Neural crest cell (in vitro differentiated cells): ENCODE results near the gene ADGRB2. TPM values are rescaled to one million over a fixed set of nuclear protein-coding genes. Genes with fewer than 3 reads are reported as not detected.

ENCODE experiments used
- DNase-seq: peaks from one replicate; pipeline ENCODE4 v3.0.0; 2021; ENCODE audit warnings: low read depth, mixed read lengths, low spot score
- H3K27ac Mint-ChIP-seq: one replicate; pipeline ENCODE4 v1.8.0; 2021; ENCODE audit warnings: mild to moderate bottlenecking, mixed read lengths; ENCODE audit not compliant: unreplicated experiment
- H3K27me3 Mint-ChIP-seq: 2 replicates; pipeline ENCODE4 v1.8.0; 2021; ENCODE audit warnings: low read depth, mild to moderate bottlenecking, mixed read lengths
- H3K36me3 Mint-ChIP-seq: 2 replicates; pipeline ENCODE4 v1.8.0; 2021; ENCODE audit warnings: low read depth, mild to moderate bottlenecking, mixed read lengths
- H3K4me1 Mint-ChIP-seq: 2 replicates; pipeline ENCODE4 v1.8.0; 2021; ENCODE audit warnings: mixed read lengths
- H3K4me3 Mint-ChIP-seq: one replicate; pipeline ENCODE4 v1.8.0; 2021; ENCODE audit warnings: mild to moderate bottlenecking, mixed read lengths
- H3K9me3 Mint-ChIP-seq: 2 replicates; pipeline ENCODE4 v1.8.0; 2021; ENCODE audit warnings: mixed read lengths
- total RNA-seq: library from RNA; stranded (reverse); gene quantifications from 2 replicates; pipeline ENCODE4 v1.2.1, GENCODE V29; 2021
- TF ChIP-seq, protein P1 (sequence below): fragments of 200-600 bp; sonication (generic); conservative IDR thresholded peaks from 2 replicates; pipeline ENCODE4 v1.5.0; 2021; ENCODE audit warnings: antibody characterized with exemption, mild to moderate bottlenecking

Gene ADGRB2
- total RNA-seq, 1 donor from 2014 or later = 18.8 TPM

DNA sequence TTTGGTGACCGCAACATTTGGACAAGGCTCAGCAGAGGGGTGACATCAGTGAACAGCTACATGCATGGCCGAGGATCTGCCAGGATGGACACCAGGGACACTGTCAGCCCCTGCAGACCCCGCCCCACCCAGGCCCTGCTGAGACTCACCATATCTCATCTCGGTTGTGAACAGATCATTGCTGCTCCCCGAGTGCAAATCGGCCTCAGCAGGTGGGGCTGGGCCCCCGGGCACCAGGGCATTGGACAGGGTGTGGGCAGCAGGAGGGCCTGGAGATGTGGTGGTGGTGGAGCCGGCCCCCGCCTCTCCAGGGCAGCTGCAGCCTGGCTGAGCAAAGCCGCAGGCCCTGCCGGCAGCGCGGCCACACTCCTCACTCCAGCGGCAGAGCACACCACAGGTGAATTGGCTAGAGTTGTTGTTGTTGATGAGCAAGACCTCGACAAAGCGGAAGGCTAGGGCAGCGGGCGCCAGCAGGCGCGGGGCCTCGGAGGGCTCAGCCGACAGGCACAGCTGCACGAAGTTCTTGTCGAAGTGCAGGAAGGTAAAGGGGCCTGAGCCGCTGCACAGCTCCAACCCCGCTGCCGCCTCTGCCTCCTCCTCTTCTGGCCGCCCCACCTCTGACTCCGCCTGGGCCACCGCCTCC is 8.2 kb downstream of the ADGRB2 start:
- Mint-ChIP-seq H3K9me3 (no peaks in the 10 kb centered on the region), H3K27ac (no peak overlapping the region), H3K4me1 (peaks cover 33% of the 10 kb centered on the region), H3K27me3 (no peaks in the 10 kb centered on the region), H3K36me3 (no peaks in the 10 kb centered on the region), H3K4me3 (no peak overlapping the region)
- TF ChIP-seq, protein P1, sequence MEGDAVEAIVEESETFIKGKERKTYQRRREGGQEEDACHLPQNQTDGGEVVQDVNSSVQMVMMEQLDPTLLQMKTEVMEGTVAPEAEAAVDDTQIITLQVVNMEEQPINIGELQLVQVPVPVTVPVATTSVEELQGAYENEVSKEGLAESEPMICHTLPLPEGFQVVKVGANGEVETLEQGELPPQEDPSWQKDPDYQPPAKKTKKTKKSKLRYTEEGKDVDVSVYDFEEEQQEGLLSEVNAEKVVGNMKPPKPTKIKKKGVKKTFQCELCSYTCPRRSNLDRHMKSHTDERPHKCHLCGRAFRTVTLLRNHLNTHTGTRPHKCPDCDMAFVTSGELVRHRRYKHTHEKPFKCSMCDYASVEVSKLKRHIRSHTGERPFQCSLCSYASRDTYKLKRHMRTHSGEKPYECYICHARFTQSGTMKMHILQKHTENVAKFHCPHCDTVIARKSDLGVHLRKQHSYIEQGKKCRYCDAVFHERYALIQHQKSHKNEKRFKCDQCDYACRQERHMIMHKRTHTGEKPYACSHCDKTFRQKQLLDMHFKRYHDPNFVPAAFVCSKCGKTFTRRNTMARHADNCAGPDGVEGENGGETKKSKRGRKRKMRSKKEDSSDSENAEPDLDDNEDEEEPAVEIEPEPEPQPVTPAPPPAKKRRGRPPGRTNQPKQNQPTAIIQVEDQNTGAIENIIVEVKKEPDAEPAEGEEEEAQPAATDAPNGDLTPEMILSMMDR = no peak
- DNase-seq = no peak

- Mint-ChIP-seq H3K36me3 (no peaks in the 10 kb centered on the region), H3K4me1 (peaks cover 33% of the 10 kb centered on the region), H3K27ac (no peak overlapping the region), H3K27me3 (no peaks in the 10 kb centered on the region), H3K9me3 (no peaks in the 10 kb centered on the region), H3K4me3 (no peak overlapping the region)
- TF ChIP-seq, protein P1 = no peak
- DNase-seq = no peak
Observed at GRCh38 chr1:31755197-31755611, 8.9 kb downstream of the ADGRB2 start.

DNA sequence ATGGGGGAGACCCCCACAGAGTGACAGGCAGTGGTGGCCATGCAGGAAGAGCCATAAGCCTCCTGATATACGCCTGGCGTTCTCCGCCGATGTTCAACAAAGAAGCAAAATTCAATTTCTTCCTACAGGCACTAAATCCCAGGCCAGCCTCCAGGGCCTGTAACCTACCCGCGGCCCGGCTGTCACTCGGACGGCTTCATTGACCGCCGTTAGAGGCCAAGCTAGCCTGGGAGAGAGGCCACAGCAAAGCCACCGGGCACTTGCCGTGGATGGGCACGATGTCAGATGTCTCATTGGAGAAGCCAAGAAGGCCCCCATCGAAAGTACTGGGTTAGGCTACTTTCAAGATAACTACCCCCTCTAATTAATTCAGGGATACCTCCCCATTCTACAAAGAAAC is 9.7 kb downstream of the ADGRB2 start:
- H3K36me3 Mint-ChIP-seq = no peaks in the 10 kb centered on the region
- TF ChIP-seq, protein P1 = no peak
- DNase-seq = no peak
- H3K4me3 Mint-ChIP-seq = no peak overlapping the region
- no peaks in the 10 kb centered on the region for H3K9me3 Mint-ChIP-seq
- no peaks in the 10 kb centered on the region for H3K27me3 Mint-ChIP-seq
- peaks cover 24% of the 10 kb centered on the region for H3K4me1 Mint-ChIP-seq
- no peak overlapping the region for H3K27ac Mint-ChIP-seq

DNA sequence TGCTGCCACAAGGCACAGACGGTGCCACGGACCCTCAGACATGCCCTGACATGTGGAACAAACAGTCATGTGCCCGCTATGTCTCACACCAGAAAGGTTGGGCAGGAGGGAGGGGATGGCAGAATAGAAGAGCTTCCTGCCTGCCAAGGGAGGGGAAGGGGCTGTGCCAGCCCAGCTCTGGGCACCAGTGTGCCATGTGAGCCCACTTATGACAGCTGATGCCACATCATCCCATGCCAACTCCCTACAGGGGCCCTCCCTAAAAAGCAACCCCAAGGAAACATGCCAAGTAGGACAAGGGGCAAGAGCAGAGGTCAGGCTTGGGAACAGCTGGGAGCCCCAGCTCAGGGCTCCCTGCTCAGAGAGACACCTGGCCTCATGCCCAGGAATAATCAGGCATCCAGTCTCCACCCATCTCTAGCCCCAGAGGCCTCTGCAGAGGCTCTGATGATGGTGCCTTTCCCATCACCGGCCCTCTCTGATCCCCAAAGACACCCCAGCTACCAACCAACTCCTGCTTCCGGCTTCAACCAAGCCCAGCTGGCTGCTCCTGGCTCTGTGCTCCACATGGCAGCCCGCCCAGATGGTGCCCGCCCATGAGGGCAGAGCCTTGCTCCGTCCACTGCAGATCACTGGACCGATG is 10.3 kb downstream of the ADGRB2 start:
- H3K27me3 Mint-ChIP-seq = no peaks in the 10 kb centered on the region
- DNase-seq = no peak
- TF ChIP-seq, protein P1 = no peak
- H3K4me1 Mint-ChIP-seq = peaks cover 19% of the 10 kb centered on the region
- no peaks in the 10 kb centered on the region for H3K36me3 Mint-ChIP-seq
- no peak overlapping the region for H3K27ac Mint-ChIP-seq
- H3K4me3 Mint-ChIP-seq = no peak overlapping the region
- no peaks in the 10 kb centered on the region for H3K9me3 Mint-ChIP-seq

DNA sequence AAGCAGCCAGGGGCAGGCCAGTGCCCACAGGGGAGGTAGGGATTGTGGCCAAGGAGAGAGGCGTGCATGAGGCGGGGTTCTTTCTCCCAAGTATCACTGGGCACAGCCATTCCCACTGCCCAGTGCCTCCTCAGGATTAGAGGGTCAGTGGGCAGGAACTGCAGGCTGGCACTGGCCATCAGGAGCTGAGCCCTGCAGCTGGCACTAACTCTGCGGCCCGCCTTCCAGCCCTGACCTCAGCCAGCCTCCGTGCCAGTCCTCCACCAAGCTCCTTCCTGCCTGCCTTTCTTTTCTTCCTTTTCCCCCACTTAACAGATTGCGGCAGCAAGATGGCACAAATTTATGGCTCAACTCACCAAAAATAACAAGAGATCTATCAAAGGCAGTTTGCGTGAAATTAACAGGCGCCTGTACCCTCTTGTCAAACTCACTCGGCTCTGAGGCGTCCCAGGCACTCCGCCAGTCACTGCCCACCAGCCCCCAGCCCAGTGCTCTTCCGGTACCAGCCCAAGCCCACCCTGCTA is 11.1 kb downstream of the ADGRB2 start:
- Mint-ChIP-seq H3K9me3 (no peaks in the 10 kb centered on the region), H3K27me3 (no peaks in the 10 kb centered on the region), H3K4me1 (peaks cover 23% of the 10 kb centered on the region), H3K36me3 (no peaks in the 10 kb centered on the region), H3K27ac (no peak overlapping the region), H3K4me3 (no peak overlapping the region)
- DNase-seq = no peak
- TF ChIP-seq, protein P1 = no peak
